ENCODE measurements around the gene ASB4.
"Not testable (repeated sequence)": the region's sequence is repeated elsewhere in the genome, so short reads cannot be mapped to it uniquely, and the experiment has no call there.

Gene ASB4

GRCh38 chr7:95485391-95486123, at the start of gene ASB4:
Gene ASB4 (plus strand): TSS chr7:95485943. CDS start chr7:95485972, 29 bp downstream.
- no peak for DNase-seq

DNA sequence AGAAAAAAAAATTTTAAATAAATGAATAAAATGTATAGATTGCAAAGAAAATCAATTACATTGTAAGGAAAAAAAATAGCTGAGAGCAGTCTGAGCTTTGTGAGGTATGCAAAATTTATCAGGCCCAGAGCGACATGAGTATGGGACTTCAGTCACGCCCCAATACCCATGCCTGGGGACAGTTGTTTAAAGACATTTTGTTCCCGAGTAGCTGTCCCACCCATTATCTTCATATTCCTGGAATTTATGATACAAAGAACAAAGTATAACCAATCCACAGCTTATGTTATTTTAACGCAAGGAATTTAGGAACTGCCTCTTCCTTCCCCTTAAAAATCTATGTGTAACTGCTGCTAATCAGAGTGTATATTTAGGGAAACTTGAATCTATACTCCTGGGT, 49.3 kb upstream of the ASB4 start:
- no peak for DNase-seq

GRCh38 chr7:95440394-95441038, 45.2 kb upstream of the ASB4 start:
- no peak for DNase-seq

DNA sequence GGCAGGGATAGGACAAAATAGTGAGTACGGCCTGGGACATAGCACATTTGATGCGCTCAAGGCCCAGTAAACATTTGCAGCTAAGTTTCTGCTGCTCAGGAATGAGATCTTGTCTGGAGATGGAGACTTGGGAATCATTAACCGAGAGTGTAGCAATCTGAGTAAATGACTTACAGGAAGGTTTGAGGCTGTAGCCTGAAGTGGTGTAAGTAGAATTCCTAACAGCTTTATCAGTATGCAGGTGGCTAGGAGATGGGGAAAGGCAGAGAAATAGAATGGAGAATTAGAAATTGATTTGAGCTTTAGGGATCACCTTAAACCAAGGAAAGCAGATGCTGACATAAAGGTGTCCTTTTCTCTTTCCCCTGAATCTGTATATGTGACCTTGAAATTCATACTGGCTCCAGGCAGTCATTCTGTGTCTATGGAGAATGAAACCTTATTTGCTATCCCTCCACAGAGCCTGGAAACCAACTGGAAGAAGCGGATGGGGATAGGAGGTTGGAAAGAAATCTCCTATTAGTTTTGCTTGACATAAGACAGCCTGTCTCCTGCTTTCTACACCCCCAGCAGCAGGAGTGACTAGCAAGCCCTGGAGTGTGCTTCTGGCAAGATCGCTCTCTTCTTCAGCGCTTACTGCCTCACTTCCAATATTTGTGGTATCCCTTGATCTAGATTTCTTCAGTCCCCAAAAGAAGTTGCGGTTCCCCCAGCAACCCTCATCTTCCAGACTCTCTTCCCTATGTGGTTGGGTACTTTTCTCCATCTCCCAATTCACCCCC, 44.5 kb upstream of the ASB4 start:
- no peak for DNase-seq

DNA sequence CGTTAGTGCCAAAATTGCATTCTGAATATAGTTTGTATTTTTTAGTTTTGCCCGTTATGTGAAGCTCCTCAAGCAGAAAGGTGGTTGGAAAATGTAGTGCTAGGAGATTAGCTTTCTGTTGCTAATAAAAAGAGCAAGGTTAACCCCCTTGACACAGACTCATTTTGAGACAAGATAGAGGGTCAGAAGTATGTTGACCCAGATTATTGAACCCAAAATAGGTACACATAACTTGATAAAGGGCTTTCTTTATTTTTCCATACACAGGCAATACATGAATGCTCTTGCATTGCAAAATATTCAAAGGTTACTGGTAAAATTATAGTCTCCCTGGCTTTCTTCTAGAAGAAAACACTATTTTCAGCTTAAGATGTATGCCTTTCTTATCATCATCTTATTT, 40.9 kb upstream of the ASB4 start:
- no peak for DNase-seq

DNA sequence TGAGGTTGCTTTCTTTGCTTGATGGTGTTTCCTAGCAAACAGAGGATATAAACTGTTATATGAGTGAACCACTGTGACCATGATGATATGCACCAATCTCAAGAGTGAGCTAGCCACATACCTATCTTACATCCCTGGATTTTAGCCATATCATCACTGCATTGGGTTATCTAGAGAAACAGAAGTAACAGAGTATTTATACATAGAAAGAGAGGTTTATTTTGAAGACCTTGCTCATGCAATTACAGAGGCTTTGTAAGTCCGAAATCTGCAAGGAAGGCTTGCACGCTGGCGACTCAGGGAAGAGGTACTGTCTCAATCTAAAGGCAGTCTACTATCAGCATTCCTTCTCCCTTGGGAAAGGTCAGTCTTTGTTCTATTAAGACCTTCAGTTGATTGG, 39.1 kb upstream of the ASB4 start:
- no peak for DNase-seq

DNA sequence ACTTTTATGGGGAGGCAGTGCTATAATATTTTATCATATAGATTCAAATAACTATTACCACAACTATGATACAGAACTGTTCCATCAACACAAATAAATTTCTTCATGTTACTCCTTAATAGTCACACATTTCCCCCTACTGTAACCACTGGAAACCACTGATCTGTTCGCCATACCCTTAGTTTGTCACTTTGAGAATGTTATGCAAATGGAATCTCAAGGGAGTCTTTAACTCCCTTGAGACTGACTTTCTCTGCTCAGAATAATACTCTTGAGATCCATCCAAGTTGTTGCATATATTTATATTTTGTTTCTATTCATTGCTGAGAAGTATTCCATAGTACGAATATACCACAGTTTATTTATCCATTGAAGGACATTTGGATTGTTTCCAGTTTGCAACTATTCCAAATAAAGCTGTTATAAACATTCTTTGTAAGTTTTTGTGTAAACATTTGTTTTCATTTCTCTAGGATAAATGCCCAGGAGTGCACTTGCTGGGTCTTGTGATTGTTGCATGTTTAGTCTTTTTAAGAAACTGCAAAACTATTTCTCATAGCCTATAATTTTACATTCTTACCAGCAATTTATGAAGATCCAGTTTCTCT, 31.2 kb upstream of the ASB4 start:
- no peak for DNase-seq

- no peak for DNase-seq
Observed at GRCh38 chr7:95457947-95458346, 27.8 kb upstream of the ASB4 start.

- DNase-seq, result not testable (repeated sequence)
Observed at GRCh38 chr7:95460653-95461052, 25.1 kb upstream of the ASB4 start.

GRCh38 chr7:95467912-95468607, 17.7 kb upstream of the ASB4 start:
- no peak for DNase-seq

DNA sequence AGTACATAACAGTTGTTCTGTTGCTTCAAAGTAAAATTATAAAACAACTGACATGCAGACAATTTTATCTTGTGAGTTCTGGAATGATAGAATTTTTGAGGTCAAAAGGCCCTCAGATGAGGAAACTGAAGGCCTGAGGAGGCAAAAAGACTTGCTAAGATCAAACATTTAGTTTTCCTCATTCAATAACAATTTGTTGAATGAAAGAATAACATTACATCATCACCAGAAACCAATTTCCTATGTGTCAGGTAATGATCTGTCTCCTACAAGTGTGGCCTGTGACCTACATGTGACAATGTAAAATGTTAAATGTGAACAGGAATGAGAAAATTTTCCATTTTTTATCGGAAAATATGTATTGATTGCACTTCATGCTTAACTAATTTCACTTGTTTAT, 16.6 kb upstream of the ASB4 start:
- no peak for DNase-seq

DNA sequence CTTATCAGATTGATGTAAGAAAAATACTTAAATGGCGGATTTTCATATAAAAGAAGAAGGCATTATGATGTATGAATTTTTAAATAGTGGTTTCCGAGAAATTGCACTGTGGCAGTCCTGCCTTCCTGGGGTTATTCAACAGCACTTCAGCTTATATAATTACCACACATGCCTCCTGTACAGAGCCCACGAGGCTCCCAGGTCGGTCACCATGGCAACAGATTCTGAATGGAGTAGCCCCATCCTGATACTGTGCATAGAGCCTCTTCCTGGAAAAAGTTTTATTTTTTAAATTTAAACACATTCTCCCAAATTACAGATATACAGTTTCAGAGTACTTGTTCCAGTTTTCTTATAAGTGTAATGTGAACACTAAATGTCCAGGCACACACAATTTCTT, 15.9 kb upstream of the ASB4 start:
- no peak for DNase-seq

DNA sequence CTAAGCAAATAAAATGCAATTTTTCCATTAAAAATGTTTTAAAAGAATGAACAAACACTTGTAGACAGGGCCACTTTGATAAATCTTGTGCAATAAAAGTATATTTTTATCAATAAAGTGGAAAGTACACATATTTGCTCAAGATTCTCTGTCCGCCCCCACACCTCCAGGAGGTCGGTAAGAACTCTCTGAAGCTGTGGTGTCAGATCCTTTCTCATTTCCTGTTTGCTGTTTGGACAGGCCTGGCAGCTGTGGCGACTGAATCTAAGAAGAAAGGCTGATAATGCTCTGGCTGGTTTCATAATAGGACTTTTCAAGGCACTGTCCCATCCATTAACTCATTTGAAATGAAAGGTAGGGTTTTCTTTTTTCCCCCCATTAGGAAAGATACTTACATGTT, 15.3 kb upstream of the ASB4 start:
- DNase-seq, result peak; percentile 86

DNA sequence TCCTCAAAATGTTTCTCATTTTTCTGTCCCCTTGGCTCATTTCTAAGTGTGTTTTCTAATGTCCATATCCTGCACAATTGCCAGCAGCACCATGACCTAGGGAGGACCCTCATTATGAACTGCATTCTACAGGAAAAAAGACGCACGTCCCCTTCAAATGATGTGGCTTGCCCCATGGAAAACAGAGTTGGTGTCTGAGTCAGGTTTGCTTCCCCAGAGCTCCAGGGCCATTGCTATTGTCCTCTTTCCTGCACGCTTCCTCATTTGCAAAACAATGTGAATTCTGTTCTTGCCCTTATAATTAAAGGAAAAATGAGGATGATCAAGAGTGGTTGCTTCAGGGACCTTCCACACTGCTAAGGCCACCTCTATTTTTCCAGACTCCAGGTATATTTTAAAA, 14.7 kb upstream of the ASB4 start:
- no peak for DNase-seq

GRCh38 chr7:95472581-95473161, 13.1 kb upstream of the ASB4 start:
- no peak for DNase-seq

DNA sequence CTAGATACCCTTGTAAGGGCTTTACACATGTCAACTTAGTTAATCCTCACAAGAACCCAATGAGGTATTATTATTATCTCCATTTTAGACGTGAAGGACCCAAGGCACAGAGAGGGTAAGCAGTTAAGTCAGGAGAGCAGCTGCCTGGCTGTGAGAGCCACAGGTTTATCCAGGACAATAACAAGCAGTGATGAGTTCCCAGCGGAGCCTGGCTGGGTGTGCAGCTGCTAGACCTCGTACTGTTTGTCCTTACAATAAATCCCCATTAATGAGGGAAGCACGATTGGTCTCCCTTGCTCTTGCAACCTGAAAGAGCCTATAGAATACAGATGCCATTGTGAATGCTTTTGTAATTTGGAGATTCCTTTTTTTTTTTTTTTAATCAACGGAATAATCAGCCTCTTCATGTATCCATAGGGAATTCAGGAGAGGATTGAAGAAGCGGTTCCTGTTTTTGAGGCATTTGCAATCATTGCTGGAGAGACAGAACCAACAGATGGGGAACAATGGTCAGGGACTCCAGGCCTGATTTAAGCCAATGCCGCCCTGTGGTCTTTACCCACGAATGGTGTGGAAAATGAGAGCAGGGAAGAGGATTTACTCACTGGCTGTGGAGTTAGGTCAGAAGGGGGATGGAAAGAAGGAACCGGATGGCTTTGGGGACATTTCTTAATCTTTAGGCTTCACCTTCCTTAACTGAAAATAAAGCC, 12.3 kb upstream of the ASB4 start:
- DNase-seq, result no peak

DNA sequence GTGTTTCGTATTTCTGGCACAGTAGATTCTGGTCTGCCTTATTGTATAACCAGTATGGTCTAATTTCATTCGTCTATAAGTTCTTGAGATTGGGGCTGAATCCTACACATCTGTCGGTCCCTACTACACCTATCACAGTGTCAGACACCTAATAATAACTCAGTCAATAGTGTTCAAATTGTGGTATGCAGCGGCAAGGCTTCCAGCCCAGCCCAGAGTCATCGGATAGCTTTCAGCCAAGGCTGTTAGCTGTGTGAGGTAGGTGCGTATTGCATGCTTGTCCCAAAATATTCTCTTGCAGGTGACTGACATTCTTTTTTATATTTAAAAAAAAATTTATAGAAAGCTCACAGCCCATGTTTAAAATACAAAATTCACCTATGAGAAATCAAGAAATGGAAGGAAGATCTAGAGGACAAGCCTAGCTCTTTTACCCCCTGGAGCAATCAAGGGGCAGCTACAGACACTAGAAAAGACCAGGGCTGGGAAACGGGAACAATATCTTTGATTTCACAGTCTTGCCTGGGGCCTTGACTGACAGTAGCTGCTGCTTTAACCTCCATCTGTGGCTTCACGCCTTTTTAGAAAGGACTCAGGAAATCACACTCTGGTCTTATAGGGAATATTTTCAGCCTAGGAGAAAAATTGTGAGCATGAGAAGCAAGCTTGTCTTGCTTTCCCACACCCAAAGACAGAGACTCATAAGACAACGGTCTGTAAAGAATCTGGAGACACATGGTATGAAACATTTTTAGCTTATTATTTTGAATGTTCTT, 9.5 kb upstream of the ASB4 start:
- no peak for DNase-seq

- peak; percentile 70 for DNase-seq
Observed at GRCh38 chr7:95476904-95477594, 8.7 kb upstream of the ASB4 start.

DNA sequence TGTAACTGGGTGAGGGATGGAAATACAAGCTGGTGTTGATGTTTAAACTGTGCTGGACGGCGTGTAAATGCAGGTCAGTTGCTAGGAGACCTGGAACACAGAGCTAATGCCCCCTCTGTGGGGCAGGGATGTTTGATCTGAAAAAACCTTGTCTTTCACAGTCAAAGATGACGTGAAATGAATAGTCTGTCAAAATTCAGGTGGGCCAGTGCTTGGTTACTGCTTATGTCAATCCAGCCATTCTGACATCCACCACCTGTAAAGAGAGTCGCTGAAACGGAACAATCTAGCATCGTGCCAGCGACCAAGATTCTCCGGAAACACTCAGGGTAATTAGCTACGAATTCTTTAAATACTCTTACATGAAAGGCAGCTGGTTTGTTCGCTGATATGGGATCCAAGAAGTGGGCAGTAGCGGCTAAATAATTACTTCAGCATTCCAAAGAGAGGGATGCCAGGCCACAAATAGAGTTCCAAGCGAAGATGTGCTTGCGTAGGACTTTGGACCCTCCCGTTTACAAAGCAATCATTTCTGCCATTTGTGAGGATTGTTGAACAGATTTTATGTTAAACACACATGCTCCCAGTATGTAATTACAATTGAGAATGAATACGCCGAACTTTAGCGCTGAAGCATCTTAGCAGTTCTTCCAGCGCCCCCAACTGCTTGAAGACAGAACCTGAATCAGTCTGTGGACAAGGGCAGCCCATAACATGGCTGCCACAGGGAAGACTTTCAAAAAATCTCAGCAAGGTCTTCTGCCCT, 7.3 kb upstream of the ASB4 start:
- no peak for DNase-seq

All from GF-D8 (cell line).